ENCODE results near the gene WNK2. TPM values are rescaled to one million over a fixed set of nuclear protein-coding genes. Genes with fewer than 3 reads are reported as not detected.

Gene WNK2
- total and polyA plus RNA-seq, 2 of the 4 experiments (the other 2 are of a cell fraction): not detected

GRCh38 chr9:93168581-93168980 is 15.4 kb upstream of the WNK2 start:
- Histone ChIP-seq H2AFZ (replicated peaks; ENCODE audit: low read length, poor library complexity) (no peak overlapping the region), H3K14ac (replicated peaks; ENCODE audit: low read depth, low read length) (no peak overlapping the region), H4K5ac (ENCODE audit: low read depth, low read length) (no peak overlapping the region), H3K18ac (ENCODE audit: low read depth, low read length) (no peak overlapping the region), H2BK5ac (ENCODE audit: low read depth, low read length, poor library complexity, severe bottlenecking) (no peak overlapping the region), H3K4me3 (ENCODE audit: insufficient read depth, low read depth, low read length) (no peak overlapping the region), H4K8ac (ENCODE audit: low read depth in 2 of 2, low read length in 2 of 2) (no peak overlapping the region), H2AK5ac (ENCODE audit: low read depth, low read length) (no peak overlapping the region), H4K20me1 (ENCODE audit: insufficient read depth, low read length) (no peaks in the 10 kb centered on the region), H3K23ac (ENCODE audit: low read depth, low read length) (no peak overlapping the region), H4K91ac (ENCODE audit: insufficient read depth, low read depth, low read length) (no peak overlapping the region), H3K27me3 (ENCODE audit: control insufficient read depth, insufficient read depth, low read length) (peaks cover 29% of the 10 kb centered on the region), H3K4me1 (ENCODE audit: control insufficient read depth, insufficient read depth, low read length) (no peaks in the 10 kb centered on the region), H2BK120ac (ENCODE audit: low read depth, low read length) (no peak overlapping the region), H3K9ac (ENCODE audit: low read depth, low read length) (no peak overlapping the region), H2BK20ac (ENCODE audit: low read depth, low read length) (no peak overlapping the region), H3K27ac (ENCODE audit: insufficient read depth, low read length) (no peak overlapping the region), H3K4ac (ENCODE audit: low read depth, low read length) (no peak overlapping the region), H3K79me1 (ENCODE audit: low read depth in 1 of 2, low read length in 2 of 2) (no peaks in the 10 kb centered on the region), H2AK9ac (replicated peaks; ENCODE audit: low read depth, low read length, poor library complexity) (no peak overlapping the region), H2BK15ac (ENCODE audit: low read depth, low read length) (no peak overlapping the region), H3K9me1 (ENCODE audit: insufficient read depth, low read length) (no peaks in the 10 kb centered on the region), H3K36me3 (ENCODE audit: control insufficient read depth, insufficient read depth, low read length) (no peaks in the 10 kb centered on the region), H3K4me2 (ENCODE audit: low read depth, low read length) (no peak overlapping the region), H3K56ac (ENCODE audit: extremely low read depth, insufficient read depth, low read length) (no peak overlapping the region), H3K9me3 (ENCODE audit: control insufficient read depth, insufficient read depth, low read length) (no peaks in the 10 kb centered on the region)
- intact Hi-C loops (cut with micrococcal nuclease) (loop anchor here (10.0 kb wide), 2 partner anchors 214 to 796 kb away; no protein-coding TSS in a partner anchor), dilution Hi-C loops (cut with HindIII; ENCODE audit: low sequenced_read_pairs, unreplicated experiment) (no loop called here), in situ Hi-C loops (cut with MboI; ENCODE audit: low sequenced_read_pairs) (loop anchor here (25.0 kb wide), 1 partner anchor 794 kb away; the partner anchor contains the start of gene BARX1)
- POLR2A ChIA-PET (ENCODE audit: unreplicated experiment): no interaction called here
- DNase-seq (no peak), ATAC-seq (ENCODE audit: low read depth) (no peak)
- TF ChIP-seq MAZ (IDR thresholded peaks at IDR 0.05; ENCODE audit: borderline replicate concordance, low read depth, low read length) (no peak), CHD1 (IDR thresholded peaks at IDR 0.05; ENCODE audit: low read depth, low read length) (no peak)
- BruUV-seq (replicated peaks): no TSS peak
- CTCF ChIA-PET: no interaction called here
- WGBS, 2 experiments (ENCODE audit: extremely low coverage in 2 of 2, insufficient read length in 1 of 2): 96% methylated on average over 4 of the region's 5 CpGs; no CpG with 5 or more reads in 1 of the 2 experiments

All from IMR-90 (cell line).